ENCODE results near the gene RTL10.

Gene RTL10

DNA sequence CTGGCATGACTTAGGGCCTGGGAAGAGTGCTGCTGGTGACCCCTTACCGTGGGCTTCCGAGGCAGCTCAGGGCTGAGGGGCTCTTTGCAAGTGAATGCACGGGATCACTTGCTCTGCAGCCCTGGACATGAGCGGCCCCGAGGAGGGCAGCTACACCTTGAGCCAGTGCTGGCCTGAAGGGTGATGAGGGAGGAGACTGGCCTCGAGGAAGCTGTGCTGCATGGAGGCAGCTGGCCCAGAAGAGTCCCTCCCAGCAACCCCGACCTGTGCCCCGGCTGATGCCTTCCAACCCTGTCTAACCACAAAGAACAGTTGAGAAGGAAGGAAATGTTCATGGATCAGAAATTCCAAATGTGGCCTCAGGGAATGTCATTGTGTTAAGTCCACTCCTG lies 48.9 kb downstream of the RTL10 start:
- no peak overlapping the region for H3K4me2 ChIP-seq (ENCODE audit: low read length)
- H3K9ac ChIP-seq = no peak overlapping the region
- H3K4me3 ChIP-seq (ENCODE audit: low read depth, low read length) = no peak overlapping the region
- H3K36me3 ChIP-seq (ENCODE audit: control insufficient read depth, insufficient read depth, low read length) = no peaks in the 10 kb centered on the region
- no peak for TF ChIP-seq CTCF (IDR thresholded peaks at IDR 0.05)
- no peaks in the 10 kb centered on the region for H3K9me3 ChIP-seq (ENCODE audit: control insufficient read depth, low read length)
- H3K27ac ChIP-seq = no peak overlapping the region
- no peaks in the 10 kb centered on the region for H3K79me2 ChIP-seq
- H3K4me1 ChIP-seq = no peaks in the 10 kb centered on the region
- H2AFZ ChIP-seq = no peak overlapping the region
- no peaks in the 10 kb centered on the region for H3K27me3 ChIP-seq (ENCODE audit: control insufficient read depth, insufficient read depth, low read length)
